Bronchus fibroblast of lung (primary cell): ENCODE measurements around the gene ITGA6. TPM values are rescaled to one million over a fixed set of nuclear protein-coding genes. Genes with fewer than 3 reads are reported as not detected.

ENCODE experiments used
- total RNA-seq: library from RNA; depleted of rRNA; stranded (reverse); fragments of >200 nt; gene quantifications from 2 replicates; pipeline ENCODE4 v1.2.3, GENCODE V29; 2015

The ITGA6 gene
- 38.4 and 44.4 TPM in 2 replicates for total RNA-seq

DNA sequence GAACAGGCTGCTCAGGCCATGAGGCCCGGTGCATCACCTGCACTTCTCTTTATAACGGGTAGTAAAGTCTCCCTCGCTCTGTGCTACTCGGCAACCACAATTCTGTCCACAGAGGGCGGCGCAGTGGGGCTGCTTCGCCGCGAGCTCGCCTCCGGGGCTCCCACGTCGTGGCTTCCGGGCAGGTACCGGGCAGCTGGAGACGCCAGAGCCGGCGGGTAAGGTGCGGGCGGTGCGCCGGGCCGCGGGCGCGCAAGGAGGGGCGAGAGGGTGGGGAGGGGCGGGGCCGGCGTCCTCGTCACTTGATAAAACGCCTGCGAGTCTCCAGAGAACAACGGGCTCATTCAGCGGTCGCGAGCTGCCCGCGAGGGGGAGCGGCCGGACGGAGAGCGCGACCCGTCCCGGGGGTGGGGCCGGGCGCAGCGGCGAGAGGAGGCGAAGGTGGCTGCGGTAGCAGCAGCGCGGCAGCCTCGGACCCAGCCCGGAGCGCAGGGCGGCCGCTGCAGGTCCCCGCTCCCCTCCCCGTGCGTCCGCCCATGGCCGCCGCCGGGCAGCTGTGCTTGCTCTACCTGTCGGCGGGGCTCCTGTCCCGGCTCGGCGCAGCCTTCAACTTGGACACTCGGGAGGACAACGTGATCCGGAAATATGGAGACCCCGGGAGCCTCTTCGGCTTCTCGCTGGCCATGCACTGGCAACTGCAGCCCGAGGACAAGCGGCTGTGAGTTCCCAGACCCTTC, at the start of gene ITGA6:
Gene ITGA6, plus strand, starts transcription at position 331 of the 734 bp plus-strand sequence.

Other genes with a start within 250 kb of the ITGA6 start
- 8.6 and 11.3 TPM in 2 replicates for gene PDK1, start 128.5 kb downstream of the ITGA6 start, total RNA-seq